Adrenal gland (tissue), 12 donors: Measurements from ENCODE around the gene FAAP100. TPM values are rescaled to one million over a fixed set of nuclear protein-coding genes. Genes with fewer than 3 reads are reported as not detected.

ENCODE experiments used
- DNase-seq, 7 donors: peaks; one replicate each; pipeline ENCODE4 v3.0.0-alpha.2; 2019 to 2020
- H3K27ac ChIP-seq, 5 donors: fragments of 200-600 bp; sonication (generic) in 4 of 5; 1 replicate in 3 of 5; 2 replicates in 2 of 5; pipeline versions ENCODE4 v1.5.1 to v1.8.0; 2016 to 2020; ENCODE audit warnings: mild to moderate bottlenecking in 1 of 5
- H3K27me3 ChIP-seq: fragments of 200-600 bp; 2 replicates; pipeline ENCODE4 v1.8.0; 2021
- H3K36me3 ChIP-seq, 2 donors: fragments of 200-600 bp; replicated peaks in 1 of 2; 1 replicate in 1 of 2; 2 replicates in 1 of 2; pipeline versions ENCODE4 v1.5.1 to v1.8.0; 2018 to 2022
- H3K4me1 ChIP-seq, 2 donors: fragments of 200-600 bp; replicated peaks in 1 of 2; 1 replicate in 1 of 2; 2 replicates in 1 of 2; pipeline versions ENCODE4 v1.5.1 to v1.8.0; 2018 to 2021
- H3K4me3 ChIP-seq, 4 donors: fragments of 200-600 bp; sonication (generic) in 3 of 4; one replicate each; pipeline ENCODE4 v1.5.1; 2016 to 2018
- H3K9me3 ChIP-seq, 3 donors: fragments of 200-600 bp; sonication (generic) in 1 of 3; replicated peaks in 1 of 3; 1 replicate in 2 of 3; 2 replicates in 1 of 3; pipeline versions ENCODE4 v1.5.1 to v1.8.0; 2016 to 2021
- POLR2A ChIP-seq, 2 donors: fragments of 450-650 bp; IDR thresholded peaks; one replicate each; pipeline ENCODE4 v1.6.1; 2017; ENCODE audit warnings: antibody characterized with exemption in 2 of 2, mild to moderate bottlenecking in 2 of 2, moderate library complexity in 1 of 2
- WGBS, 4 donors: extraction: QIAGEN DNeasy Blood & Tissue Kit in 2 of 4; methylation state at CpG; one replicate each; pipeline versions ENCODE4 v1.1.5 to v1.1.7; 2013 to 2017; 5-methylcytosine and 5-hydroxymethylcytosine counted together
- intact Hi-C, 2 donors: fragments of 100-400 bp; cut with DNase I; formaldehyde crosslinking; loops; one replicate each; pipeline versions ENCODE4 v1.14.1 to v1.15.0; 2022 to 2023
- polyA plus RNA-seq, 3 donors: library from polyadenylated mRNA; stranded (reverse); fragments of 200-250 nt in 2 of 3; fragments of 350-450 nt in 1 of 3; fragmentation: Illumina TruSeq in 1 of 3; extraction: RNeasy Lipid Tissue Mini Kit (QIAGEN cat#74804) in 1 of 3; gene quantifications; one replicate each; pipeline ENCODE4 v1.2.3, GENCODE V29; 2013 to 2014
- total RNA-seq, 9 donors: library from RNA; depleted of rRNA in 4 of 9; stranded (reverse); fragments of >200 nt in 4 of 9; fragments of 120-200 nt in 1 of 9; fragmentation: NEBNext Ultra II Directional in 1 of 9; extraction: Animal tissue kit (Norgen Biotek cat#: 25700) in 1 of 9; gene quantifications; one replicate each; pipeline versions ENCODE4 v1.1.0 to v1.2.4, GENCODE V29; 2013 to 2023
- TF ChIP-seq, protein P1 (sequence below), 6 experiments: fragments of 450-650 bp in 4 of 6; fragments of 200-600 bp in 2 of 6; sonication (generic) in 1 of 6; IDR thresholded peaks; 1 replicate in 5 of 6; 2 replicates in 1 of 6; pipeline versions ENCODE4 v1.5.1 to v1.8.0; 2016 to 2021; ENCODE audit warnings: antibody characterized with exemption in 6 of 6, mild to moderate bottlenecking in 2 of 6, moderate library complexity in 1 of 6
- donor health status: healthy with polysubstance abuse.
- donor health status: Bipolar disorder and iron deficiency.
- donor health status: DM: yes; HTN: yes; CAD: no.
- donor health status: DM: no; HTN: no; CAD: no.
- donor health status: DM: no; HTN: no; CAD: no.
- donor health status: DM: yes; HTN: yes; CAD: no.

The FAAP100 gene
- total and polyA plus RNA-seq, 12 donors, result 2.5 to 89.0 (median 31.7) TPM

DNA sequence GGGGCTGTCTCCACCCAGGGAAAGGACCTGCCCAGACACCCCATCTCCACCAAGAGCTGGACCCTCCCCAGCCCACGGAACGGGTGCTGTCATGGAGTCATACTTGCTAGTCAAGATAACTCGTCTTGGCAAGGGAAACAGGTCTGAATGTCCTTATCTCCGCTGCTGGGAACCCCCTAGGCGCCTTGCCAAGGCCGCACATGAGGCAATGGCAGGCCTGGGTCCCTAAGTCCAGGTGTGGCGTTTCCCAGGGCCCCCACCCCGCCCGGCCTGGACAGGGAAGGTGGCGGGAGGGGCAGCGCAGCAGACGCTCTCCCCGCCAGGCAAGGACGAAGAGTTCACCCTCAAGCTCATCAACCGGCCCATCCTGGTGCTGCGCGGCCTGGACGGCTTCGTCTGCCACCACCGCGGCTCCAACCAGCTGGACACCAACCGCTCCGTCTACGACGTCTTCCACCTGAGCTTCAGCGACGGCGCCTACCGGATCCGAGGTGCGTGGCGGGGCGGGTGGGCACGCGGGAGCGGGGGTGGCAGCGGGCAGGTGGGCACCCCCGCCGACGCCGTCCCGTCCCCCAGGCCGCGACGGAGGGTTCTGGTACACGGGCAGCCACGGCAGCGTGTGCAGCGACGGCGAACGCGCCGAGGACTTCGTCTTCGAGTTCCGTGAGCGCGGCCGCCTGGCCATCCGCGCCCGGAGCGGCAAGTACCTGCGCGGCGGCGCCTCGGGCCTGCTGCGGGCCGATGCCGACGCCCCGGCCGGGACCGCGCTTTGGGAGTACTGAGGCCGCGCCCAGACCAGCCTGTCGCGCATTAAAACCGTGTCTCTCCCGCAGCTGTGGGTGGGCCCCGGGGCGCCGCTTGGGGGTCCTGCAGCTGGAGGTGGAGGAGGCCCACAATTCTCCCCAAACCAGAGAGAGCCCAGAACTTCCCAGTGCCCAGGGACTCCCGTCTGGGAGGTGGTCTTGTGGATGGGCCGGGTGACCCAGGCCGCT is 15.6 kb downstream of the FAAP100 start:
- Histone ChIP-seq H3K27me3 (peaks cover 21% of the 10 kb centered on the region), H3K4me3 (no peak overlapping the region), H3K9me3 (no peaks in the 10 kb centered on the region), H3K27ac (no peak overlapping the region), H3K4me1 (peaks cover 0 to 14% of the 10 kb centered on the region in 2 donors), H3K36me3 (peaks cover 0 to 16% of the 10 kb centered on the region in 2 donors)
- DNase-seq, result peak in 3 of 7 donors; percentile 43 to 68 (median 50)
- intact Hi-C loops, result no loop called here
- TF ChIP-seq, protein P1, sequence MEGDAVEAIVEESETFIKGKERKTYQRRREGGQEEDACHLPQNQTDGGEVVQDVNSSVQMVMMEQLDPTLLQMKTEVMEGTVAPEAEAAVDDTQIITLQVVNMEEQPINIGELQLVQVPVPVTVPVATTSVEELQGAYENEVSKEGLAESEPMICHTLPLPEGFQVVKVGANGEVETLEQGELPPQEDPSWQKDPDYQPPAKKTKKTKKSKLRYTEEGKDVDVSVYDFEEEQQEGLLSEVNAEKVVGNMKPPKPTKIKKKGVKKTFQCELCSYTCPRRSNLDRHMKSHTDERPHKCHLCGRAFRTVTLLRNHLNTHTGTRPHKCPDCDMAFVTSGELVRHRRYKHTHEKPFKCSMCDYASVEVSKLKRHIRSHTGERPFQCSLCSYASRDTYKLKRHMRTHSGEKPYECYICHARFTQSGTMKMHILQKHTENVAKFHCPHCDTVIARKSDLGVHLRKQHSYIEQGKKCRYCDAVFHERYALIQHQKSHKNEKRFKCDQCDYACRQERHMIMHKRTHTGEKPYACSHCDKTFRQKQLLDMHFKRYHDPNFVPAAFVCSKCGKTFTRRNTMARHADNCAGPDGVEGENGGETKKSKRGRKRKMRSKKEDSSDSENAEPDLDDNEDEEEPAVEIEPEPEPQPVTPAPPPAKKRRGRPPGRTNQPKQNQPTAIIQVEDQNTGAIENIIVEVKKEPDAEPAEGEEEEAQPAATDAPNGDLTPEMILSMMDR (IDR thresholded peaks at IDR 0.05), result no peak
- no peak for TF ChIP-seq POLR2A (IDR thresholded peaks at IDR 0.05)
- 4 to 12% (median 5%) methylated on average over 9 to 89 of the region's 89 CpGs for WGBS, 4 donors

DNA sequence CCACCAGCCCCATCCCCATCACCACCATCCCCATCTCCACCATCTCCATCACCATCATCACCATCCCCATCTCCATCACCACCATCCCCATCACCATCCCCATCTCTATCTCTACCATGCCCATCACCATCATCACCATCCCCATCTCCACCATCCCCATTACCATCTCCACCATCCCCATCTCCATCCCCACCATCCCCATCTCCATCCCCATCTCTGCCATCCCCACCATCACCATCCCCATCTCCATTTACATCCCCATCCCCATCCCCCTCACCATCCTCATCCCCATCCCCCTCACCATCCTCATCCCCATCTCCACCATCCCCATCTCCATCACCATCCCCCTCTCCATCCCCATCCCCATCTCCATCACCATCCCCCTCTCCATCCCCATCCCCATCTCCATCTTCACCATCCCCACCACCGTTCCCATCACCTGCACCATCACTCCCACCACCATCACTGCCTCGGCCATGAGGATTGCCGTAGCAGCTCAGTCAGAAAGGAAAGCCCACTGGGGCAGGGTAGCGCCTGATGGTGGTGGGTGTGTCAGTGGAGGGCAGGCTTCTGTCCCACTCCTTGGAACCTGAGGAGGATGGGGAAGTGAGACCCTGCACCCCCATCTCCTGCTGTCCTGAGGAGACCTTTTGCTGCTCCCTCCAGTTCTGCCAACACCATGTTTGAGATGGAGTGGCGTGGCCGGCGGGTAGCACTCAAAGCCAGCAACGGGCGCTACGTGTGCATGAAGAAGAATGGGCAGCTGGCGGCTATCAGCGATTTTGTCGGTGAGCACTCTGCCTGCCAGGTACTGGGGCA is 16.5 kb downstream of the FAAP100 start:
- WGBS, 4 donors, result 61 to 84% (median 70%) methylated on average over 13 of the region's 13 CpGs
- TF ChIP-seq, protein P1 (IDR thresholded peaks at IDR 0.05), result no peak
- no peak for TF ChIP-seq POLR2A (IDR thresholded peaks at IDR 0.05)
- Histone ChIP-seq H3K27ac (no peak overlapping the region), H3K4me3 (no peak overlapping the region), H3K9me3 (no peaks in the 10 kb centered on the region), H3K36me3 (peaks cover 0 to 9% of the 10 kb centered on the region in 2 donors), H3K4me1 (peaks cover 0 to 14% of the 10 kb centered on the region in 2 donors), H3K27me3 (peaks cover 21% of the 10 kb centered on the region)
- intact Hi-C loops, result no loop called here
- DNase-seq, result no peak

DNA sequence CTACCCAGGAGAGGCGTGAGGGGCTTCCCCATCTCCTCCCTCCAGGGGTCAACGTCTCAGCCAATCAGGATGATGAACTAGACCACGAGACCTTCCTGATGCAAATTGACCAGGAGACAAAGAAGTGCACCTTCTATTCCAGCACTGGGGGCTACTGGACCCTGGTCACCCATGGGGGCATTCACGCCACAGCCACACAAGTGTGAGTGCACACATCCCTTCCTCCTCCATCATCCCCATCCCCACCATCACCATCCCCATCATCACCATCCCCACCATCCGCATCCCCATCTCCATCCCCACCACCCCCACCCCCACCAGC is 17.2 kb downstream of the FAAP100 start:
- Histone ChIP-seq H3K4me1 (peaks cover 0 to 14% of the 10 kb centered on the region in 2 donors), H3K9me3 (no peaks in the 10 kb centered on the region), H3K27ac (no peak overlapping the region), H3K27me3 (peaks cover 21% of the 10 kb centered on the region), H3K36me3 (peaks cover 0 to 1% of the 10 kb centered on the region in 2 donors), H3K4me3 (no peak overlapping the region)
- DNase-seq, result no peak
- TF ChIP-seq POLR2A (IDR thresholded peaks at IDR 0.05), result no peak
- TF ChIP-seq, protein P1 (IDR thresholded peaks at IDR 0.05), result no peak
- WGBS, 4 donors, result 51 to 80% (median 74%) methylated on average over 5 of the region's 5 CpGs
- intact Hi-C loops, result no loop called here
